HEK293 (cell line): ENCODE results near the gene YWHAB.

Experiments used
- SETDB1 ChIP-seq: IDR thresholded peaks from one replicate; pipeline ENCODE4 v1.6.1; 2017; ENCODE audit warnings: mild to moderate bottlenecking, low read length, moderate library complexity, mixed read lengths; ENCODE audit not compliant: insufficient read length
- YY1 ChIP-seq: fragments of 450-650 bp; formaldehyde crosslinking; IDR thresholded peaks from 2 replicates; pipeline ENCODE4 v1.5.1; 2018; ENCODE audit warnings: missing biosample characterization, missing genetic modification characterization
- ZNF121 ChIP-seq: fragments of 450-650 bp; formaldehyde crosslinking; IDR thresholded peaks from 2 replicates; pipeline ENCODE4 v1.5.1; 2016; ENCODE audit warnings: missing biosample characterization, missing genetic modification characterization
- ZNF211 ChIP-seq: fragments of 450-650 bp; formaldehyde crosslinking; IDR thresholded peaks from 2 replicates; pipeline ENCODE4 v1.5.1; 2016; ENCODE audit warnings: low read depth, missing biosample characterization, missing genetic modification characterization
- ZNF274 ChIP-seq, 2 experiments: fragments of 200-500 bp in 1 of 2; fragments of 450-650 bp in 1 of 2; sonication (Bioruptor generic) in 1 of 2; formaldehyde crosslinking in 1 of 2; IDR thresholded peaks; 2 replicates each; pipeline versions ENCODE4 v1.5.1 to v1.6.1; 2014 to 2016; ENCODE audit warnings: borderline replicate concordance in 1 of 2, inconsistent platforms in 1 of 2, low read length in 1 of 2, missing biosample characterization in 1 of 2, missing genetic modification characterization in 1 of 2
- ZNF777 ChIP-seq: fragments of 450-650 bp; formaldehyde crosslinking; IDR thresholded peaks from 2 replicates; pipeline ENCODE4 v1.5.1; 2017; ENCODE audit warnings: missing biosample characterization, missing genetic modification characterization, borderline replicate concordance
- TF ChIP-seq, protein P1 (sequence below): fragments of 450-650 bp; formaldehyde crosslinking; IDR thresholded peaks from 2 replicates; pipeline ENCODE4 v1.5.1; 2016; ENCODE audit warnings: missing biosample characterization, missing genetic modification characterization
- TF ChIP-seq, protein P2 (sequence below): fragments of 450-650 bp; formaldehyde crosslinking; IDR thresholded peaks from 2 replicates; pipeline ENCODE4 v1.5.1; 2016; ENCODE audit warnings: missing biosample characterization, missing genetic modification characterization
- TF ChIP-seq, protein P3 (sequence below): fragments of 450-650 bp; formaldehyde crosslinking; IDR thresholded peaks from 2 replicates; pipeline ENCODE4 v1.5.1; 2016; ENCODE audit warnings: missing biosample characterization, missing genetic modification characterization

DNA sequence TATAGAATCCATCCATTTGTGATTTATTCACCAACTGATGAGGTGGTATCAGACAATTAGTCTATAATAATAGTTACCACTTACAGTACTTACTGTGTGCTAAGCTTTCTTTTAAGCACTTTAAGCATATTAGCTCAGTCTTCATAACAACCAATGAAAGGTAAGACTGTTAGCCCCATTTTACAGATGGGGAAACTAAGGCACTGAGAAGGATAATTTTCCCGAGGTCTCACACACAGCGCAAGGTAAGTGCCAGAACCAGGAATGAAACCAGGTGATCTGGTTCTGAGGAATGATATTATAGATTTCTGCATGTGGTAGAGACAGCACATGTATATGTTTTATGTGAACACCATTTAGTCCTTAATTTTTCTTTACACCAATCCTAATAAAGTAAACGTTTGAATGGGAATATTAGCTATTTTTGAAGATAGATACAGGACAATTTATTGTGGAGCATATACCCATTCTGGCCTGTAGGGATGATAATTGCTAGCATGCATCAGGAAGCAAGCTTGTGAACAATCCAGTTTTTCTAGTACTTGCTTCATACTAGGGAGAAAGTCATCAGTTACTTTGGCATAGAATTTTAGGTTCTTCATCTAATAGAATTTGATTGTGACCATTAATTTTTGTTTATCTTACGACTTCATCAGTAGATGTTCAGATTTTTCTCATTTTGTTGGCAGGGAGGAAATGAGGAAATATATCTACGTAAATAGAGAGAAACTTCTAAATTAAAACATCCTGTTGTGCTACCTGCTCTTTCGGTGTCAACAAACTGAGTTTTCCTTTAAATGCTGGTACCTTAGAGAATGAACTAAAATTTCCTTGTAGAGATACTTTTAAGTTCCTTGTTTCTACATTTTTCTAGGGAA lies 3.0 kb downstream of the YWHAB start:
- TF ChIP-seq, protein P1, sequence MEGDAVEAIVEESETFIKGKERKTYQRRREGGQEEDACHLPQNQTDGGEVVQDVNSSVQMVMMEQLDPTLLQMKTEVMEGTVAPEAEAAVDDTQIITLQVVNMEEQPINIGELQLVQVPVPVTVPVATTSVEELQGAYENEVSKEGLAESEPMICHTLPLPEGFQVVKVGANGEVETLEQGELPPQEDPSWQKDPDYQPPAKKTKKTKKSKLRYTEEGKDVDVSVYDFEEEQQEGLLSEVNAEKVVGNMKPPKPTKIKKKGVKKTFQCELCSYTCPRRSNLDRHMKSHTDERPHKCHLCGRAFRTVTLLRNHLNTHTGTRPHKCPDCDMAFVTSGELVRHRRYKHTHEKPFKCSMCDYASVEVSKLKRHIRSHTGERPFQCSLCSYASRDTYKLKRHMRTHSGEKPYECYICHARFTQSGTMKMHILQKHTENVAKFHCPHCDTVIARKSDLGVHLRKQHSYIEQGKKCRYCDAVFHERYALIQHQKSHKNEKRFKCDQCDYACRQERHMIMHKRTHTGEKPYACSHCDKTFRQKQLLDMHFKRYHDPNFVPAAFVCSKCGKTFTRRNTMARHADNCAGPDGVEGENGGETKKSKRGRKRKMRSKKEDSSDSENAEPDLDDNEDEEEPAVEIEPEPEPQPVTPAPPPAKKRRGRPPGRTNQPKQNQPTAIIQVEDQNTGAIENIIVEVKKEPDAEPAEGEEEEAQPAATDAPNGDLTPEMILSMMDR (tag by site-specific recombination), result no peak
- no peak for TF ChIP-seq ZNF274 (IDR thresholded peaks at IDR 0.05; ENCODE audit: low read length)
- no peak for TF ChIP-seq ZNF274 (tag by site-specific recombination; IDR thresholded peaks at IDR 0.05; ENCODE audit: borderline replicate concordance)
- TF ChIP-seq SETDB1, result no peak
- TF ChIP-seq ZNF211 (tag by site-specific recombination), result no peak
- TF ChIP-seq, protein P2, sequence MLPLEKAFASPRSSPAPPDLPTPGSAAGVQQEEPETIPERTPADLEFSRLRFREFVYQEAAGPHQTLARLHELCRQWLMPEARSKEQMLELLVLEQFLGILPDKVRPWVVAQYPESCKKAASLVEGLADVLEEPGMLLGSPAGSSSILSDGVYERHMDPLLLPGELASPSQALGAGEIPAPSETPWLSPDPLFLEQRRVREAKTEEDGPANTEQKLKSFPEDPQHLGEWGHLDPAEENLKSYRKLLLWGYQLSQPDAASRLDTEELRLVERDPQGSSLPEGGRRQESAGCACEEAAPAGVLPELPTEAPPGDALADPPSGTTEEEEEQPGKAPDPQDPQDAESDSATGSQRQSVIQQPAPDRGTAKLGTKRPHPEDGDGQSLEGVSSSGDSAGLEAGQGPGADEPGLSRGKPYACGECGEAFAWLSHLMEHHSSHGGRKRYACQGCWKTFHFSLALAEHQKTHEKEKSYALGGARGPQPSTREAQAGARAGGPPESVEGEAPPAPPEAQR (tag by site-specific recombination), result no peak
- TF ChIP-seq ZNF121 (tag by site-specific recombination), result no peak
- TF ChIP-seq, protein P3, sequence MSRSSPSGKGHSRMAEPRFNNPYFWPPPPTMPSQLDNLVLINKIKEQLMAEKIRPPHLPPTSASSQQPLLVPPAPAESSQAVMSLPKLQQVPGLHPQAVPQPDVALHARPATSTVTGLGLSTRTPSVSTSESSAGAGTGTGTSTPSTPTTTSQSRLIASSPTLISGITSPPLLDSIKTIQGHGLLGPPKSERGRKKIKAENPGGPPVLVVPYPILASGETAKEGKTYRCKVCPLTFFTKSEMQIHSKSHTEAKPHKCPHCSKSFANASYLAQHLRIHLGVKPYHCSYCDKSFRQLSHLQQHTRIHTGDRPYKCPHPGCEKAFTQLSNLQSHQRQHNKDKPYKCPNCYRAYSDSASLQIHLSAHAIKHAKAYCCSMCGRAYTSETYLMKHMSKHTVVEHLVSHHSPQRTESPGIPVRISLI (tag by site-specific recombination), result no peak
- TF ChIP-seq YY1 (tag by site-specific recombination), result no peak
- no peak for TF ChIP-seq ZNF777 (tag by site-specific recombination)
